Measurements from ENCODE around the gene COL9A3.

COL9A3 gene

DNA sequence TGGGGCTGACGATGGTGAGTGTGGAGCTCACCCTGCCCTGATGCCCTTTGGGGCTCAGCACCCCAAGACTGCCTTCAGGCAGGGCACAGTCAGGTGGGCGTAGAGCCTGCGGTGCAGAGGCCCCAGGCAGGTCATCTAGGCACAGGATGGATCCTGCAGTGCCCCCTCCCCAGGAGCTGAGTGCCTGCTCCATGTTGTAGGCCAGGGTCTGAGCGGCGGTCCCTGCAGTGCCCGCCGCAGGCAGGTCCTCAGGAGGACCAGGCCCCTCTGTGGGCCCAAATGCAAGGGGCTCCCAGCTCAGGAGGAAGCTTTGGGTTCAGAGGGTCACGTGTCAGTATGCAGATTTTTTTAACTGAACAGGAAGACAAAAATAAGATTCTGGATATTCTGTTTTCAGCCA, 17.8 kb upstream of the COL9A3 start:
- DNase-seq, result no peak

DNA sequence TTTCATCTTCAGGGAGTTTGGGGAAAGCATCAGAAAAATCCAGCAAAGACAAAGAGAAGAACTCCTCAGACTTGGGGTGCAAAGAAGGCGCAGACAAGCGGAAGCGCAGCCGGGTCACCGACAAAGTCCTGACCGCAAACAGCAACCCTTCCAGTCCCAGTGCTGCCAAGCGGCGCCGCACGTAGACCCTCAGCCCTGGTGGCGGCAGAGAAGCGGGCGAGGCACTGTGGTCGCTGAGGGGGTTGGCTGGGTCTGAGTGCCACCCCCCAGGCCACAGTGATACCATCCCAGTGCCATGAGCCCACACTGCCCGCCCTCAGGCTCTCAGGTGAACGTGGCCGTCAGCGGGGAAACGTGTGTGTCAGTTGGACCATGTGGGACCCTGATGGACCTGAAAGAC, 17.4 kb upstream of the COL9A3 start:
- no peak for DNase-seq

DNA sequence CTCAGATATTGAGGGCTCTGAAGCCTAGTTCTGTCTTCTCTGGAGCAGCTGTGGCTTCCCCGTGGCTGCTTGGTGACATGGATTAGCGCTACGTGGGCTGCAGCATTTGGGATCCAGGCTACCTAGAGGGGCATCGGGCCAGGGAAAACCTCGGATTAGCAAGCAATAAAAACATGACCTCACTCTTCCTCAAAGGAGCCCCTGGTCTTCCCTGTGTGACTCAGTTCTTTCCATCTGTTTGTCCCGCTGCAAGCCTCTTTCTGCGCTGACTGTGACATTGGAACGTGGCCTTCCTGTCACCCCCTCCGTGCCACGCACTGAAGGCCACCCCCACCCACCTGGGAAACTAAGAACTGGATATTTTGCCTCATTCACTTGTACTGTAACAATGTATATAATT, 17.0 kb upstream of the COL9A3 start:
- no peak for DNase-seq

DNA sequence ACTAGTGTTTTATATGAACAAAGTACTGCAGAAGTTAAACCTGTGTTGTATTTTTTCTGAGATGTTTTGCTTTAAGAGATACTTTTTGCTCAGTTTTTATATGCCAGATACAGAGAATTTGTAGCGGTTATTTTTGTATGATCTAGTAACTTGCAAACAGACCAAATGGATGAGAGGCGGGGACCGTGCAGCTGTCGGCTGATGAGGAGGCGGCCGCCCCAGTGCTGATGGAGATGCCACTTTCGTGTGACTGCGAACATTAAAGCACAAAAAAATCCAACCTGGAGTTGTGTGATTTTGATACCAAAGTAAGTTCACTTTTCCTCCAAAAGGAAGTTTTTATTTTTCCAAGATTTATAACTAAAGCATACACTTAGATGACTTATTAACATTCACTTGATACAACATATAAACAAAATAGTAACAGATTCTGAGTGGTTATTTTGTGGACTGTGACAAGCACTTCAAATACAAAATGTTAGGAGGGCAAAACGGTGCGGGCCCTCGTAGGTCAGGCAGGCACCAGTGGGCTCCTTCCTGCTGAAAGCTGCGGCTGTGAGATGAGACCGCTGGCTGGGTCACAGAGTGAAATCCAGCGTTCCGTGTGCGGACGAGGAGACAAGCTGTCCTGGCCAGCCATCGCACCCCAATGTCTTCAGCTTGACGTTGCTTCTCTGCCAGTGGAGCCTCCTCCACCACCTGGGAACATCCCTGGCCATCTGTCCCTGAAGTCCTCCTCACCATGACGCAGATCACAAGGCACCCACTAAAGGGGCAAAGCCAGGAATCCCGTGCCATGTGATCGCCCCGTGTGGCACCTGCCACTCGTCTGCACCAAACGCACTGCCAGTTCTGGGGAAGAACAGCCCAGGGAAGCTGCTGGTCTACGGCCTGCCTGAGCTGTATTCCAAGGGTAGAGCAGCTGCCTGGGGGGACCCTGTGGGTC, 16.3 kb upstream of the COL9A3 start:
- DNase-seq, result no peak

DNA sequence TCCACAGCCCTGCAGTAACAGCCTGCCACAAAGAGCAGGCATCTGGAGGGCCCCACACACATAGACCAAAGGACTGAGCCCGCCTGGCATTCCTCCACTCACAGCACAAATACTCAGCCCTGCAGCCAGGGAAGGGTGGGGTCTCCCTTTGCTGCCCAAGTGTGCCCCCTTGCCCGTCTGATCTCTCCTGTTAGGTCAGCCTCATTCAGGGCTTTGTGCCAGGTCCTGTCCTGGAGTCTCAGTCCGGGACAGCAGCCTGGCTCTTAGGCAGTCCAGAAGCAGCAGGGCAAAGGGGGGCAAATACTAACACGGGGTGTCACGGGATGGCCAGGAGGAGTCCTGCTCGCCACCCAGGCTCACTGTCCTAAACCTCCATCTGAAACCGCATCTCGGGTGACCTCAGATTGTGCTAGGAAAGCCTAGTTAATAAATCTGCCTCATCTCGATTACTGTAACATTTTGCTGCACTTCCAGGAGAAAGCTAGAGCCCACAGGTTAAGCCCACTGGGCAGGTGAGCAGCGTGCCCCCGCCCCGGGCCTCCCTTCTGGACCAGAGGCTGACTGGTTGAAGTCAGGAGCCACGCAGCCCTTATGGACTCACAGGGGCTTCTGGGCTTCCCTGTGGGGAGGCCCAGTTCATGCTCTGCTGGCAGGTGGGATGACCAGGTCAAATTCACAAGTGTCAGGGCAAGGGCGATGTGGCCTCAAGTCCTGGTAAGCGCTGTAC, 15.4 kb upstream of the COL9A3 start:
- no peak for DNase-seq

DNA sequence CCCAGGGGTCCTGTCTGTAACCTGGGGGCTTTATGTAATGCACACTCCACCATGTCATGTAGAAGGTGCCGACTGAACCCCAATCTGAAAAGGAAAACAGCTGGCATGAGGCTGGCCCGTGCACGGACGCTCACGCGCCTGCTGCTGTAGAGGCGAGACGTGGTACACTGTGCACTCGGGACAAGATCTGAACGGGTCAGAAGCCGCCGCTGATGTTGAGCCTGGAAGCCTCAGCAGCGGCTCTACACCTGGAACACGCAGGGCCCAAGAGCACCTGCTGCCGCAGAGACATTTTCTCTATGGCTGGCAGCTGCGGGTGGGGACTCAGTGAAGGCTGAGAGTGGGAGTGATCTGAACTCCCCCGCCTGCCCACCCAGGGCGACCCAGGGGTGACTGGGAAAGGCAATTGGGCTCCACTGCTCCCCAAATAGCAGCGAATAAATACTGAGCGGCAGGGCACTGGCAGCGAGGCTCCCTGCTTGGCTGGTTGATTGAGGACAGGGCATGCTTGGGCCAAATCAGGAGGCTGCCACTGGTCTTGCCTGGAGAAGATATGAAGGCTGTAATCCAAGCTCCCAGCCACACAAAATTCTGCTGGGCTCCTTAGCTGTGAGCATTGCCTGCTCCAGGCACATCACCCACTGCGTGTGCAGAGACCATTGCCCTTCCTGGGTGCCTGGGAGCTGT, 14.7 kb upstream of the COL9A3 start:
- DNase-seq, result no peak

DNA sequence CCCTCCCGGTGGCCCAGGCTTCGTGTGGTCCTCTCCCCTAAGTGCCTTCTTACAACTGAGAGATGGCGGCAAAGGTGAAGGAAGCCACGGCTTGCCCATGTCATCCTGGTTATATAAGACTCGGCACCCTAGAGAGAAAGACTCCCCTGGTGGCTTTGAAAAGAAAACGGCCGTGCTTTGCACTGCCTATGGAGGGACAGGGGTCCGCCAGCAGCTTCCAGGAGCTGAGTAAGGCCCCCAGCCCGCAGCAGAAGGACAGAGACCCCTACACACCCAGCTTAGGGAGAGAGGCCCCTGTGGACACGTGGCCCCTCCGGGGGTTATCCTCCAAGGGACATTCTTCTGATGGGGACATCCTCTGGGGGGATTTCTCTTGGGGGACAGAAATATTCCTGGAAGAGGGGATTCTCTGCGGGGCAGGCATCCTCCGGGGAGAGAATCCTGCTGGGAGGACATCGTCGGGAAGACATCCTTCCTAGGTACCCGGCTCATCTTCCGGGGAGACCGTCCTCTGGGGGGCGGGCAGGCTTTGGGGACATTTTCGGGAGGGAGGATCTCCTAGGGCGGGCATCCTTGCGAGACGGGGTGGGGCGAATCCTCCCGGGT, 12.7 kb upstream of the COL9A3 start:
- DNase-seq, result no peak

DNA sequence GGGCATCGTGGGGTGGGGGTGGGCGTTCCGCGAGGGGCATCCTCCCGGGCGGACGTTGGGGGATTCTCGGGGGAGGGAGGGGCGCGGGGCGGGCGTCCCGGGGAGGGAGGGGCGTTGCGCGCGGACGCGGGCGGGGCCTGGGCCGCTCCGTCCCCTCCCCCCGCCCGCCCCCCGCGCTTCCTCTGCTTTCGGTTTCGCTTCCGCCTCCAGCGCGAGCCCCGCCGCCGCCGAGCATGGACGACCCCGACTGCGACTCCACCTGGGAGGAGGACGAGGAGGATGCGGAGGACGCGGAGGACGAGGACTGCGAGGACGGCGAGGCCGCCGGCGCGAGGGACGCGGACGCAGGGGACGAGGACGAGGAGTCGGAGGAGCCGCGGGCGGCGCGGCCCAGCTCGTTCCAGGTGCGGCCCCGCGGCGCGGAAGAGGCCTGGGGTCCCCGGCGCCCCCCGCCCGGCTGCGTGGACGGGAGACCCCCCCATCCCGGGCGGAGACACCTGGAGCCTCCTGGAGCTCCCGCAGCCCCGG, 12.2 kb upstream of the COL9A3 start, which contains the start of gene OGFR:
TSS of gene OGFR (plus strand) at position 209 of the 528 bp plus-strand sequence. CDS start at position 234, 25 bp downstream.
- no peak for DNase-seq

DNA sequence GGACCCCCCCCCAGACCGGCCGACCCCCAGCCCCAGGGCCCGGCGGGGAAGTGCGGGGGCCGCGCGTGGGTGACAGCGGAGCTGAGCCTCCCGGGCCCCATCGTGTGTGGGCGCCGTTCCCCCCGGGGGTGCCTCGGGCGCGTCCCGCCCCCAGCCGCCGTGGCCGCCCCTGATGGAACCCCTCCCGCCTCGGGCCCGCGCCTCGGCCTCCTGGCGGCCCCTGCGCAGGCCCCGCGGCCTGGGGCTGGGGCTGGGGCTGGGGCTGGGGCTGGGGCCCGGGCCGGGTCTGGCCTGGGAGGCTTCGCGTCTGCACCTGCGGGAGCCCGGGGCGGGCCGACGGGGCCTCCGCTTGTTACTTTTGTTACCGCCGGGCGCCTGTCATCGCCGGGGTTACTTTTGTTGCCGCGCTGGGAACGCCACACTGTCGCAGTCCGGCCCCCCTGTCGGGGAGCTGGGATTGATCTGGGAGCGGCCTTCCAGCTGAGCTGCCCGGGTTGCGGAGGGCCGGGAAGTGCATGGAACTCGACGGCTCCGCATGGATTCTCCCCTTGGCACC, 11.6 kb upstream of the COL9A3 start:
- no peak for DNase-seq

DNA sequence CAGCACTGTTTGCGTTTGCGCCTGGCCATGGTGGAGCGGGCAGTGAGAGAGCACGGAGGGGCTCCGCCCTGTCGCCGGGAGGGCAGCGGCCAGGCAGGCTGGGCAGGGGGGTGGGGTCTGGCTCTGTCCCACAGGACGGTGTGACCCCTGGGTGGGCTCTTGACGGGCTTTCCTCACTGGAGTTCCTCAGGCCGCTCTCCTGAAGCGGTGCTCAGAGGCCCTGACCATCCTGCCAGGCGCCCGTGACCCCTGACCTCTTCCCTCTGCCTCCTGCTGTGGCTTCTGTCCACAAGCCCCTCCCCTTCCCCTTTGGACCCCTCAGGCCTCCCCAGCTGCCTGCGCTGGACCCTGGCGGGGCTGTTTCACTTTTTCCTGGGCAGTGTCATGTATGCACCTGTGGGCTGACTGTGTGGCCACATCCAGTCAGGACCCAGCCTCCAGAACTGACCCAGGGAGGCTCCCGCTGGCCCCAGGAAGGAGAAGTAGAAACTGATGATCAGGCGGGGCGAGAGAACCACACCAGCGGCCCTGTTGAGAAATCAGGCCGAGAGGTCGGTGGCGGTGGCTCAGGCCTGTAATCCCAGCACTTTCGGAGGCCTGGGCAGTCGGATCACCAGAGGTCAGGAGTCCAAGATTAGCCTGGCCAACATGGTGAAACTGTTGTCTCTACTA, 11.0 kb upstream of the COL9A3 start:
- DNase-seq, result no peak

DNA sequence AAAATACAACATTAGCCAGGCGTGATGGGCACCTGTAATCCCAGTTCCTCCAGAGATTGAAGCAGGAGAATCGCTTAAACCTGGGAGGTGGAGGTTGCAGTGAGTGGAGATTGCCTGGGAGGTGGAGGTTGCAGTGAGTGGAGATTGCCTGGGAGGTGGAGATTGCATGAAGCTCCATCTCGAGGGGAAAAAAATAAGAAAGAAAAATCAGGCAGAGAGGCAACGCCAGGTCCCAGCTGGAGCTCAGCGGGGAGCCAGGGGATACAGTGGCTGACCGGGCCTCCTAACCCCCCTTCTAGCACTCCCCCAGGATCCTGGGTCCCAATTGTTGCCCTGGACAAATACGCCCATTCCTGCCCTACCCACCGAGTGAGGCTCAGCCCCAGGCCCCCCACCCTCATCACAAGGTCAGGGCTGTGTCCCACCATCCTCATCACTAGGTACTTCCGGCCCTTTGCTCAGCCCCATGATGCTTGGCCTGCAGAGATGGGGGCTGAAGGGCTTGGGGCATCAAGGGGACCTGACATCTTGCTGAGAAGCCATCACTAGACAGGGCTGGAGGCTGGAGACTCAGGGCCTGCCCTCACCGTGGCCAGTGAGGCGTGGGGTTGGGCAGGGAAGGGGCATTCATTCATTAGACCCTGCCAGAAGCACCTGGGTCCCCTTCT, 10.3 kb upstream of the COL9A3 start:
- no peak for DNase-seq

DNA sequence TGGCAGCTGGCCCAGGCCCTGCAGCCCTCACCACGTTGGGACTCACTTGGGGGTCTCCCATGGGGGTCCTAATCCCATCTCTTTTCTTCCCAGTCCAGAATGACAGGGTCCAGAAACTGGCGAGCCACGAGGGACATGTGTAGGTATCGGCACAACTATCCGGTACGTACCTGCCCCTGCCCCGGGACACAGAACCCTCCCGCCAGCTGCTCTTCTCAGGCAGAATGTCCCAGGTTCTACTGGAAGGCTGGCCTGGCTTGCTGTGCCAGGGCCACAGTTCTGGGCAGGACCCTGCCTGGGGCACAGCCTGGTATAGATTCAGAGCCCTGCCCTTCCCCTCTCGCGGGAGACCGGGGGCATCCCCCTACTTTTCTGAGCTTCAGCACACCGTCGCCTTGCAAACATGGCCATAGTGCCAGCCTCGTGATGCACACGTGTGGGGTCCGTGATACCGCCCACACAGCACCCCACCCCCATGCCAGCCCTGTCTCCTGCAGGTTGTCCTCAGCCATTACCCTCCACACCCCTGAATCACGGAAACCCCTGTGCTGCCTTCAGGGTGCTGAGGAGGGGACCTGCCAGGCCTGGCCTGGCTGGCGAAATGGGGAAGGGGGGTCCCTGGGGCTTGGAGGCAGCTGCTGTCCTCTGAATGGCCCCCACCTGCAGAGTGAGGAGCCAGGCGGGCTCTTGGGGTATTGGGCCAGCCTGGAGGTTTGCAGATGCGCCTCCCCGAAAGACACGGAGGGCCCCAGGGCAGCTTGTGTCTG, 9.2 kb upstream of the COL9A3 start:
- no peak for DNase-seq

DNA sequence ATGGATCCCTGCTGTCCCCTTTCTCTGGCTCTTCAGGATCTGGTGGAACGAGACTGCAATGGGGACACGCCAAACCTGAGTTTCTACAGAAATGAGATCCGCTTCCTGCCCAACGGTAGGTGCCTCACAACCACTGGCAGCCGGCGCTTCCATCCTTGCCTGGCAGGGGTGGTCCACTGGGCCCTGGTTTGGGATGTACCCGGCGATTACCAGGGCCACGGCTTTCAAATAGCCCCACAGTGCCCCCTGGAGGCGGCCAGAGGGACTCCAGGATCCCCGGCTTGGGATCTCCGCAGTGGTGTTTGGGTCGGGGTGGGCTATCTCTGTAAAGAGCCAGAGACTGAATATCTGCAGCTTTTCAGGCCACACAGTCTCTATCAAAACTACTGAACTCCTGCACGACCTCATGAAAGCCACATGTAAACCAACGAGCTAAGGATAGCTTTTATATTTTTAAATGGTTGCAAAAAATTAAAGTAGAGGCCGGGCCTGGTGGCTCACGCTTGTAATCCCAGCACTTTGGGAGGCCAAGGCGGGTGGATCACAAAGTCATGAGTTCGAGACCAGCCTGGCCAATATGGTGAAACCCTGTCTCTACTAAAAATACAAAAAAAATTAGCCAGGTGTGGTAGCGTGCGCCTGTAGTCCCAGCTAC, 8.5 kb upstream of the COL9A3 start:
- peak; percentile 21 for DNase-seq

DNA sequence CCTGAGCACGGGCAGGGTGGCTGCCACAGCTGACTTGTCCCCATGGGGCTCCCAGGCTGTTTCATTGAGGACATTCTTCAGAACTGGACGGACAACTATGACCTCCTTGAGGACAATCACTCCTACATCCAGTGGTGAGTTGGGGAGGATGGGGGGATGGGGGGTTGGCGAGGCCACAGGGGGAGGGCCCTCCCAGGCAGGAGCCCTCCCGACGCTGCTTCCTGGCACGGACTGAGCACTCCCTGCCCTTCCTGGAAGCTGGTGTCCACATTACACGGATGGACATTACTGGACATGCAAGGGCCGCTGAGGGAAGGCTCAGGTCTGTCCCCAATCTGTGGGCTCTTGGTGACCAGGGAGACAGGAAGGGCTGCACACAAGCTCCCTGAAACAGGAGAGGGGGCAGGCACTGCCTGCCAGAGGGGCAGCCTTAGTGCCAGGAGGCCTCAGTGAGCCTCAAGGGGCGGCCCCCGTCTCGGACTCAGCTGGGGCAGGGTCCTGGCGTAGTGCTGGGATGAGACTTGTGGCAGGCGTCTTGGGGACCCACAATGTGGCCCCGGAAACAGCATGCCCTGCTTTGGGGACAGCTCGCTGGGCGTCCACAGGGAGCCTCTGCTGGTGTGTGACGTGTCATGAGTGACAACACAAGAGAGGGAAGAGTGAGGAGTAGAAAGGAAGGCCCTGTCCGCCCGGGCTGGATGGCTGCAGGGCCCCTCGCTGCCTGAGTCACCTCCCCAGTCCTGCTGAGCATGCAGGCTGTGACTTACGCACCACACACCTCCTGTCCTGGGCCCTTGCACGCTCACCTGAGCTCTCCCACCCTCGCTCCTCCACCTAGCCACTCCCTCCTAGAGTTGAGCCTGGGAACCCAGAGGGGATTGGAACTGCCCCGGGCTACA, 7.1 kb upstream of the COL9A3 start:
- no peak for DNase-seq

DNA sequence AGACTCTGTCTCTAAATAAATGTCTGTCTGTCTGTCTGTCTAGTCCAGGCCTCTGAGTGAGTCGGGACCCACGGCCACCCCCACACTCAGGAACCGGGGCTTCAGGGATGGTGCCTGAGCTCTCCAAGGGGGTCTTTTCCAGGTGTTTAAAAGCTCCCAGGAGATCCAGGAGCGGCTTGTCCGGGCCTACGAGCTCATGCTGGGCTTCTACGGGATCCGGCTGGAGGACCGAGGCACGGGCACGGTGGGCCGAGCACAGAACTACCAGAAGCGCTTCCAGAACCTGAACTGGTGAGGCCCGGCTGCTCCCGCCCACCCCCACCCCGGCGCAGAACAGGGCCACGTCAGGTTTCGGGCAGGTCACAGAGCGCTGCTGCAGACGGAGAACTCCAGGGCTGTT, 5.5 kb upstream of the COL9A3 start:
- DNase-seq, result no peak

DNA sequence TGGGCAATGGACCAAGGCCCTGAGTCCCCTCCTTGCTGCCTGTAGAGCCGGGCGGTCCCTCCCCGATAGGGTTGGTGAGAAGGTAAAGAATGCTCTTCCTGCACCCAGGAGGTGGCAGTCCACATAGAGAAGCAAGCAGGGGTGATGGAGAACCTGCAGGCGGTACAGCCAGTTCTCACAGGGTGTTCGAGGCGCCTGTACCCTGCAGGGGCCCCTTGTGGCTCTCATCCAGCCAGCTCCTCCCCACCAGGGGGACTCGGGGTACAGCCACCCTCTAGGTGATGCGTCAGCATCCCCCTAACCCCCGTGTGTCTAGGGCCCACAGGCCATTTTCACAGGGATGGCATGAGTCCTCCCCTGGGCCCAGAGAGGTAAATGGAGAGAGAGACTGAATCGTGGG, 5.1 kb upstream of the COL9A3 start:
- no peak for DNase-seq

DNA sequence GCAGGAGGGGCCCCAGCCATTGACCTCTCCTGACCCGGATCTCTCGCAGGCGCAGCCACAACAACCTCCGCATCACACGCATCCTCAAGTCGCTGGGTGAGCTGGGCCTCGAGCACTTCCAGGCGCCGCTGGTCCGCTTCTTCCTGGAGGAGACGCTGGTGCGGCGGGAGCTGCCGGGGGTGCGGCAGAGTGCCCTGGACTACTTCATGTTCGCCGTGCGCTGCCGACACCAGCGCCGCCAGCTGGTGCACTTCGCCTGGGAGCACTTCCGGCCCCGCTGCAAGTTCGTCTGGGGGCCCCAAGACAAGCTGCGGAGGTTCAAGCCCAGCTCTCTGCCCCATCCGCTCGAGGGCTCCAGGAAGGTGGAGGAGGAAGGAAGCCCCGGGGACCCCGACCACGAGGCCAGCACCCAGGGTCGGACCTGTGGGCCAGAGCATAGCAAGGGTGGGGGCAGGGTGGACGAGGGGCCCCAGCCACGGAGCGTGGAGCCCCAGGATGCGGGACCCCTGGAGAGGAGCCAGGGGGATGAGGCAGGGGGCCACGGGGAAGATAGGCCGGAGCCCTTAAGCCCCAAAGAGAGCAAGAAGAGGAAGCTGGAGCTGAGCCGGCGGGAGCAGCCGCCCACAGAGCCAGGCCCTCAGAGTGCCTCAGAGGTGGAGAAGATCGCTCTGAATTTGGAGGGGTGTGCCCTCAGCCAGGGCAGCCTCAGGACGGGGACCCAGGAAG, 4.5 kb upstream of the COL9A3 start:
- DNase-seq, result no peak

DNA sequence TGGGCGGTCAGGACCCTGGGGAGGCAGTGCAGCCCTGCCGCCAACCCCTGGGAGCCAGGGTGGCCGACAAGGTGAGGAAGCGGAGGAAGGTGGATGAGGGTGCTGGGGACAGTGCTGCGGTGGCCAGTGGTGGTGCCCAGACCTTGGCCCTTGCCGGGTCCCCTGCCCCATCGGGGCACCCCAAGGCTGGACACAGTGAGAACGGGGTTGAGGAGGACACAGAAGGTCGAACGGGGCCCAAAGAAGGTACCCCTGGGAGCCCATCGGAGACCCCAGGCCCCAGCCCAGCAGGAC, 4.0 kb upstream of the COL9A3 start:
- DNase-seq, result no peak
